GM13976 (cell line): ENCODE results near the gene CLDN2.

Source experiments
- DNase-seq: peaks from one replicate; pipeline ENCODE4 v3.0.0; 2012; ENCODE audit warnings: low spot score
- in situ Hi-C: fragments of 300-500 bp; cut with MboI; formaldehyde crosslinking; loops from one replicate; pipeline ENCODE4 v1.12.0; 2022; ENCODE audit warnings: low sequenced_read_pairs, mixed read lengths, inconsistent platforms; ENCODE audit not compliant: unreplicated experiment
- TF ChIP-seq, protein P1 (sequence below): IDR thresholded peaks from 2 replicates; pipeline ENCODE4 v1.5.1; 2012; ENCODE audit warnings: borderline replicate concordance, mild to moderate bottlenecking; ENCODE audit not compliant: insufficient read depth; ENCODE audit errors: extremely low read depth, missing control alignments, control extremely low read depth

The CLDN2 gene

DNA sequence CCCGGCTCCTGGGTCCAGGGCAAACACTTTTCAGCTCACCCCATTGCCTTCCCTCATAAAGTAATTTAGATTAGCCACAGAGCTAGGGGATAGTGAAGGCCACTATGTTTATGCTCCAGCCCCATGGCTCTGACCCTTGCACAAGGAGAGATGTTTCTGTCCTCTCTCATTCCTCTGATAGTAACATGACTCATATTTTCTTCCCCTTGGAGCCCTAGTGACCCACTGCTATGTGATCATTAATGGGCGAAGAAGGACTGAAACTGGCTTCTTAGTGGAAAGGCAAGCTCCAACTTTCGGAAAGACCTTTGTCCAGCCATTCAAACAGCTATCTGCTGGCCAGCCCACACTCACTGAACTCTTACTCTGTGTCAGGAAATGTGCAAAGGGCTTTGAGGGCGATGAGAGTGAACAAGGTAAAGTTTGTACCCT is 12.3 kb downstream of the CLDN2 start:
- in situ Hi-C loops, result no loop called here
- TF ChIP-seq, protein P1, sequence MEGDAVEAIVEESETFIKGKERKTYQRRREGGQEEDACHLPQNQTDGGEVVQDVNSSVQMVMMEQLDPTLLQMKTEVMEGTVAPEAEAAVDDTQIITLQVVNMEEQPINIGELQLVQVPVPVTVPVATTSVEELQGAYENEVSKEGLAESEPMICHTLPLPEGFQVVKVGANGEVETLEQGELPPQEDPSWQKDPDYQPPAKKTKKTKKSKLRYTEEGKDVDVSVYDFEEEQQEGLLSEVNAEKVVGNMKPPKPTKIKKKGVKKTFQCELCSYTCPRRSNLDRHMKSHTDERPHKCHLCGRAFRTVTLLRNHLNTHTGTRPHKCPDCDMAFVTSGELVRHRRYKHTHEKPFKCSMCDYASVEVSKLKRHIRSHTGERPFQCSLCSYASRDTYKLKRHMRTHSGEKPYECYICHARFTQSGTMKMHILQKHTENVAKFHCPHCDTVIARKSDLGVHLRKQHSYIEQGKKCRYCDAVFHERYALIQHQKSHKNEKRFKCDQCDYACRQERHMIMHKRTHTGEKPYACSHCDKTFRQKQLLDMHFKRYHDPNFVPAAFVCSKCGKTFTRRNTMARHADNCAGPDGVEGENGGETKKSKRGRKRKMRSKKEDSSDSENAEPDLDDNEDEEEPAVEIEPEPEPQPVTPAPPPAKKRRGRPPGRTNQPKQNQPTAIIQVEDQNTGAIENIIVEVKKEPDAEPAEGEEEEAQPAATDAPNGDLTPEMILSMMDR, result no peak
- DNase-seq, result no peak

DNA sequence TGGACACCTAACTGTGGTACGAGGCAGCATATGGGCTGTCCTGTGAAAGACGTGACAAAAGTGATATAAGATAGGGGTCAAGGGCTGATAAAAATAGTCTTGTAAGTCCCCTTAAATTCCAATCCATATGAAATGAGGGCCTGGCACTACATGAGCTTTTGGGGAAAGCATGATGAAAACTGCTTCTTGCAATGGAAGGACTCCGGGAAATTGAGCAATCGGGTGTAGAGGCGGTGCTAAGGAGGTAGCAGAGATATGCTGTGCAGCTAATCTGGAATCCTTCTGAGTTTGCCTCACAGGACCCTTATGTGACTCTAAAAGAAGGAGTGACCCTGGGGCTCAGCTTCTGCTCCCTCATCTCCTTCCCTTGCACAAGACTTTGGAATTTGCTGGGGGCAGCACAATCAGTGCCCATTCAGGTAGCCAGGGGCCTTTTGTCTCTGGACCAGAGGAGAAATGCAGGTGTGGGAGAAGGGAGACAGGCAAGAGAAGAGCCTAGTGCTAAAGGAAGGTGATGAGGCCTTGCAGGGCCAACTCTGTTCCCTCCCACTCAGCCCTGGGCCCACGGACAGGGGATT is 12.8 kb downstream of the CLDN2 start:
- no peak for DNase-seq
- TF ChIP-seq, protein P1, result no peak
- in situ Hi-C loops, result no loop called here

DNA sequence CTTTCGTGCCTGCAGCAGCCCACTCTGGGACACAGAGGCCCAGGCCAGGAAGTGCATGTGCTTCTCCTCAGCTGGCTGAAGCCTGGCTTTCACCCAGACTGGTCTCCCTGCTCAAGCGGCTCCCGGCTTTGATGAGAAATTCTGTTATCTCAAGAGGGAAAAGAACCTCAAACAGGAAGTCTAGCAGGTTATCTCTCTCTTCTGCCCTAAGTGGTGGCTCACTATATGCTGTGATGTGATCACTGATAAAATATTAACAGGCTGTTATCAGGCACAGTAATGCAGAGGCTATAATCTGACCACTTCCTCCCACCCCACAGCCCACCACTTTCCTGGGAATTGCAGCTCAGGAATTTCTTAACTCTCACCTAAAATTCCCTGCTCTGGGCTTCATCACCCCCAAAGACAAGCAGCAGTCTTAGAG is 13.3 kb downstream of the CLDN2 start:
- in situ Hi-C loops, result no loop called here
- TF ChIP-seq, protein P1, result no peak
- no peak for DNase-seq

DNA sequence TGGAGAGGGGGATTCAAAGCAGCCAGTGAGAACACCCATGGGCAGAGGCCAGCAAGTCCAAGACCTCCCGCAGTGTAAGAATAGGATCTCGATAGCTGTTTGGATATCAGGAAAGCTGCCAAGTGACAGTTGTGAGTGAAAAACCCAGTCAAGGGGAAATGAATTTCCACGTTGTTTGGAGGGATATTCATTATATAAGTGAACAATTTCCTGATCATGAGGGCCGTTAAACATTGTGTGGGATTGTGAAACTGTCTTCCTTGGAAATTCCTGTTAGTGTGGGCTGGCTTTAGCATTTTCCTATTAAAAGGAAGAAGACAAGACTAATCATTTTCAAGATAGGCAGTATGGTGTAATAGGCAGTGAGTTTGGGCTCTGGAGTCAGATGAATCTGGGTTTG is 15.0 kb downstream of the CLDN2 start:
- in situ Hi-C loops, result no loop called here
- no peak for DNase-seq
- TF ChIP-seq, protein P1, result no peak

DNA sequence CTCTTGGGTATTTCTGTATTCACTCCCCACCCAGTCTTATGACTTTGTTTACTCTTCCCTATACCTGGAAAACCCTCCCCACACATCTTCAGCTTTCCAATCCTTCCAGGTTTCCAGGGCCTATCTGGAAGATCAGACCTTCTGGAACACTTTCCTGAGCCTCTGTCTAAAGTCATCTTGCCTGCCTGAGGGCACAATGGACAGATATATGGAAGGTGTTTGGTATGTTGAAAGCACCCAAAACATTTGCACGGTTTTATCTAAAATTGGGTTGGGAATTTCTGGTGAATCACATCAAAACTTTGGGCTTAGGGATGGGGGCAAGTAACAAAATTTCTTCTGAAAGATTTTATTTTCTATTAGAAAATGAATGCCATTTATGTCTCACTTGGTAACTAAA is 16.0 kb downstream of the CLDN2 start:
- TF ChIP-seq, protein P1, result no peak
- DNase-seq, result no peak
- in situ Hi-C loops, result no loop called here

DNA sequence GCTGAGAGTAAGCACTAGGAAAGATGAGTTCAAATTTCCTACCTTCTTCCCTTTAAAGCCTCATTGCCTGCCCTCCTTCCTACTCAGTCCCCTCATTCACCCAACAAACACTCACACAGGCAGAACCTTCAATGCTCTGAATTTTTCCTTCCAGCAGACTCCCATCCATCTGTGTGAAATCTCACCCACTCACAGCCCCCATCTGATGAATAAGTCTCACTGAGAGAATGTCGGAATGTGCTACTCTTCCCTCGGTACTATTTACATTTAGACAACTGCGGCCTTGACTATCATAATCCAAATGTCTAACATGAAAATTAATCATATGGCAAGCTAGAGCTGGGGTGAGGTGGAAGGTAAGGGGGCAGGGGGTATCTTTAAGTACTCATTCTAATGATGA is 19.4 kb downstream of the CLDN2 start:
- in situ Hi-C loops, result no loop called here
- no peak for DNase-seq
- TF ChIP-seq, protein P1, result no peak
